Heart left ventricle (tissue), 16 donors: ENCODE measurements around the gene ADAM22. TPM values are rescaled to one million over a fixed set of nuclear protein-coding genes. Genes with fewer than 3 reads are reported as not detected.

ENCODE experiments used
- ATAC-seq, 4 donors: fragments of 200-7000 bp; cut with Tn5 transposase; one replicate each; pipeline ENCODE4 v1.9.1; 2020 to 2022; ENCODE audit warnings: moderate library complexity in 4 of 4, mild to moderate bottlenecking in 3 of 4, moderate number of reproducible peaks in 1 of 4
- DNase-seq, 5 donors: peaks; one replicate each; pipeline ENCODE4 v3.0.0-alpha.2; 2020
- H3K27ac ChIP-seq, 12 donors: fragments of 200-600 bp; sonication (generic) in 4 of 12; one replicate each; pipeline versions ENCODE4 v1.5.0 to v1.8.0; 2016 to 2022; ENCODE audit warnings: mild to moderate bottlenecking in 2 of 12
- H3K27me3 ChIP-seq, 9 donors: fragments of 200-600 bp; sonication (generic) in 2 of 9; one replicate each; pipeline versions ENCODE4 v1.5.1 to v1.8.0; 2016 to 2022; ENCODE audit warnings: mild to moderate bottlenecking in 3 of 9
- H3K36me3 ChIP-seq, 9 donors: fragments of 200-600 bp; sonication (generic) in 2 of 9; one replicate each; pipeline versions ENCODE4 v1.5.0 to v1.8.0; 2018 to 2022; ENCODE audit warnings: mild to moderate bottlenecking in 2 of 9
- H3K4me1 ChIP-seq, 12 donors: fragments of 200-600 bp; sonication (generic) in 4 of 12; one replicate each; pipeline versions ENCODE4 v1.5.0 to v1.8.0; 2016 to 2022; ENCODE audit warnings: mild to moderate bottlenecking in 3 of 12
- H3K4me3 ChIP-seq, 12 donors: fragments of 200-600 bp; sonication (generic) in 4 of 12; one replicate each; pipeline versions ENCODE4 v1.5.0 to v1.8.0; 2017 to 2022; ENCODE audit warnings: mild to moderate bottlenecking in 9 of 12, moderate library complexity in 4 of 12
- H3K9me3 ChIP-seq, 12 donors: fragments of 200-600 bp; sonication (generic) in 4 of 12; one replicate each; pipeline versions ENCODE4 v1.5.0 to v1.8.0; 2016 to 2022; ENCODE audit warnings: mild to moderate bottlenecking in 1 of 12
- POLR2A ChIP-seq, 2 donors: fragments of 450-650 bp; IDR thresholded peaks; one replicate each; pipeline ENCODE4 v1.6.1; 2017; ENCODE audit warnings: antibody characterized with exemption in 2 of 2, mild to moderate bottlenecking in 2 of 2, moderate library complexity in 2 of 2
- WGBS, 4 donors: extraction: QIAGEN DNeasy Blood & Tissue Kit in 2 of 4; methylation state at CpG; one replicate each; pipeline versions ENCODE4 v1.1.5 to v1.1.7; 2013 to 2018; 5-methylcytosine and 5-hydroxymethylcytosine counted together
- intact Hi-C, 10 donors: fragments of 100-400 bp; cut with DNase I; formaldehyde crosslinking; loops; one replicate each; pipeline versions ENCODE4 v1.11.1 to v1.14.2; 2022
- polyA plus RNA-seq, 2 donors: library from polyadenylated mRNA; stranded (reverse); fragments of 200-250 nt; gene quantifications; one replicate each; pipeline ENCODE4 v1.2.3, GENCODE V29; 2013
- total RNA-seq, 9 donors: library from RNA; depleted of rRNA in 2 of 9; stranded (reverse); fragments of >200 nt in 2 of 9; fragmentation: NEBNext Ultra II Directional in 3 of 9; extraction: Animal tissue kit (Norgen Biotek cat#: 25700) in 3 of 9; gene quantifications; one replicate each; pipeline versions ENCODE4 v1.1.0 to v1.2.4, GENCODE V29; 2016 to 2023
- TF ChIP-seq, protein P1 (sequence below), 12 donors: fragments of 200-600 bp; sonication (generic) in 4 of 12; IDR thresholded peaks; one replicate each; pipeline versions ENCODE4 v1.5.0 to v1.8.0; 2018 to 2022; ENCODE audit warnings: antibody characterized with exemption in 12 of 12, mild to moderate bottlenecking in 5 of 12
- donor health status: ischemic (EF 13 %, LVEDD 7.1; RV severe dilation, severe dysfunction).
- donor health status: healthy with polysubstance abuse.
- donor health status: DM: no; HTN: yes; CAD: no.
- donor health status: DM: no; HTN: no; CAD: no.
- donor health status: ischemic (EF 25% LVEDD 6.9; RV normal size, moderate dysfunction).
- donor health status: ischemic (EF 25% LVEDD 5.7; RV mildly dilated, moderate dysfunction).
- donor health status: healthy.
- donor health status: DM: yes; HTN: yes; CAD: no.
- donor health status: ischemic (EF 35%, LVEDD 5.7; RV mildly dilated, moderate dysfunction).
- donor health status: nonischemic (EF 11% LVEDD 7.7; RV severe dilation, severe dysfunction).
- donor health status: DM: yes; HTN: yes; CAD: no.
- donor health status: PGD.
- donor health status: ischemic (EF 29% LVEDD 5.4; RV normal size, mild dysfunction).
- donor health status: nonischemic (EF 23%, LVEDD 6.1; RV moderate dilation, normal function).

Gene ADAM22
- total and polyA plus RNA-seq, 11 donors, result 0.27 to 3.4 (median 1.1) TPM

GRCh38 chr7:88147949-88148348 lies 213.9 kb downstream of the ADAM22 start:
- H3K27me3 ChIP-seq, result no peaks in the 10 kb centered on the region
- WGBS, 4 donors, result 30 to 44% (median 36%) methylated on average over 1 of the region's 1 CpG
- H3K4me3 ChIP-seq, result no peak overlapping the region
- peak; percentile 66 to 89 (median 78) for ATAC-seq
- no peak overlapping the region for H3K27ac ChIP-seq
- H3K4me1 ChIP-seq, result peaks cover 0 to 11% (median 0%) of the 10 kb centered on the region in 12 donors
- intact Hi-C loops, result no loop called here
- no peaks in the 10 kb centered on the region for H3K9me3 ChIP-seq
- peaks cover 0 to 8% (median 0%) of the 10 kb centered on the region in 9 donors for H3K36me3 ChIP-seq
- DNase-seq, result no peak
- TF ChIP-seq, protein P1, sequence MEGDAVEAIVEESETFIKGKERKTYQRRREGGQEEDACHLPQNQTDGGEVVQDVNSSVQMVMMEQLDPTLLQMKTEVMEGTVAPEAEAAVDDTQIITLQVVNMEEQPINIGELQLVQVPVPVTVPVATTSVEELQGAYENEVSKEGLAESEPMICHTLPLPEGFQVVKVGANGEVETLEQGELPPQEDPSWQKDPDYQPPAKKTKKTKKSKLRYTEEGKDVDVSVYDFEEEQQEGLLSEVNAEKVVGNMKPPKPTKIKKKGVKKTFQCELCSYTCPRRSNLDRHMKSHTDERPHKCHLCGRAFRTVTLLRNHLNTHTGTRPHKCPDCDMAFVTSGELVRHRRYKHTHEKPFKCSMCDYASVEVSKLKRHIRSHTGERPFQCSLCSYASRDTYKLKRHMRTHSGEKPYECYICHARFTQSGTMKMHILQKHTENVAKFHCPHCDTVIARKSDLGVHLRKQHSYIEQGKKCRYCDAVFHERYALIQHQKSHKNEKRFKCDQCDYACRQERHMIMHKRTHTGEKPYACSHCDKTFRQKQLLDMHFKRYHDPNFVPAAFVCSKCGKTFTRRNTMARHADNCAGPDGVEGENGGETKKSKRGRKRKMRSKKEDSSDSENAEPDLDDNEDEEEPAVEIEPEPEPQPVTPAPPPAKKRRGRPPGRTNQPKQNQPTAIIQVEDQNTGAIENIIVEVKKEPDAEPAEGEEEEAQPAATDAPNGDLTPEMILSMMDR (IDR thresholded peaks at IDR 0.05), result no peak
- no peak for TF ChIP-seq POLR2A (IDR thresholded peaks at IDR 0.05)

- Histone ChIP-seq H3K9me3 (no peaks in the 10 kb centered on the region), H3K36me3 (peaks cover 0 to 12% (median 0%) of the 10 kb centered on the region in 9 donors), H3K27me3 (no peaks in the 10 kb centered on the region), H3K4me3 (no peak overlapping the region), H3K4me1 (peaks cover 0 to 11% (median 0%) of the 10 kb centered on the region in 12 donors), H3K27ac (no peak overlapping the region)
- 71 to 77% (median 73%) methylated on average over 4 of the region's 4 CpGs for WGBS, 4 donors
- DNase-seq, result no peak
- no peak for TF ChIP-seq POLR2A (IDR thresholded peaks at IDR 0.05)
- TF ChIP-seq, protein P1 (IDR thresholded peaks at IDR 0.05), result no peak
- intact Hi-C loops, result no loop called here
- no peak for ATAC-seq
Observed at GRCh38 chr7:88150033-88150432, 216.0 kb downstream of the ADAM22 start.

DNA sequence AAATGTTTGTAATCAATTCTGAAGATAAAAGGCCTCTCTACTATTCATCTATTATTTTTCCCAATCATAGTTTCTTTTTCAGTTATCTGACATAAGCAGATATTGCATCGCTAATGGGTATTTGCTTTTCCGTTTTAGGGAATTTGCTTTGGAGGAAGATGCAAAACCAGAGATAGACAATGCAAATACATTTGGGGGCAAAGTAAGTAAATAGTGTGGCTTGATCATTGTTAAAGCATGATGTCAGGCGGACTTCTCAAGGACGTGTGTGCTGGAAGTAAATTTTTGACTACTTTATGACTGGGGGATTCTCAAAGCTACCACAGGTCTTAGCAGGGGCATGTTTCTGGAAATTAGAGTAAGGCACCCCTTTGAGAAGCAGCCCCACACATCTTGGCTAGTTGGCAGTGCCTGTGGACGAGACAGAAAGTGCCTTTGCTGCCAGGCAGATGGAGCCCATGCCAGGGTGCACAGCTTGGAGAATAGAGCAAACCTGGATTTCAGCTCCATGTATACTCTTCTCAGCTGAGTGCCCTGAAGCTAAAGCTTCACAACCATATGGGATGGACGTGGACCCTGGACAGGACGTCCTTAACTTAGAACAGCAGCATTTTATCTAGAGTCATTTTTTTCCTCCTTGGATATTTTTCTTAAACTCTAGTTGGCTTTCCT lies 217.2 kb downstream of the ADAM22 start:
- no peaks in the 10 kb centered on the region for H3K9me3 ChIP-seq
- intact Hi-C loops, result no loop called here
- peak in 1 of 5 donors; percentile 10 for DNase-seq
- 73 to 79% (median 77%) methylated on average over 7 of the region's 7 CpGs for WGBS, 4 donors
- ATAC-seq, result no peak
- no peak overlapping the region for H3K4me3 ChIP-seq
- TF ChIP-seq, protein P1 (IDR thresholded peaks at IDR 0.05), result no peak
- TF ChIP-seq POLR2A (IDR thresholded peaks at IDR 0.05), result no peak
- peaks cover 0 to 12% (median 0%) of the 10 kb centered on the region in 9 donors for H3K36me3 ChIP-seq
- H3K27me3 ChIP-seq, result no peaks in the 10 kb centered on the region
- H3K27ac ChIP-seq, result no peak overlapping the region
- H3K4me1 ChIP-seq, result peaks cover 0 to 11% (median 0%) of the 10 kb centered on the region in 12 donors

- TF ChIP-seq POLR2A (IDR thresholded peaks at IDR 0.05), result no peak
- Histone ChIP-seq H3K36me3 (peaks cover 0 to 12% (median 0%) of the 10 kb centered on the region in 9 donors), H3K27me3 (no peaks in the 10 kb centered on the region), H3K4me1 (no peaks in the 10 kb centered on the region), H3K27ac (no peak overlapping the region), H3K9me3 (peaks cover 0 to 5% (median 0%) of the 10 kb centered on the region in 12 donors), H3K4me3 (no peak overlapping the region)
- intact Hi-C loops, result no loop called here
- DNase-seq (no peak), ATAC-seq (no peak)
Observed at GRCh38 chr7:88153378-88153777, 219.3 kb downstream of the ADAM22 start.
